HG03520 (cell line): ENCODE data around the gene TINAGL1.

Experiments used
- ATAC-seq: cut with Tn5 transposase; IDR thresholded peaks from one replicate; pipeline ENCODE4 v1.9.1; 2021; ENCODE audit warnings: mild to moderate bottlenecking, moderate library complexity; ENCODE audit not compliant: unreplicated experiment

TINAGL1 gene

GRCh38 chr1:31600641-31601040, 24.3 kb downstream of the TINAGL1 start:
- ATAC-seq, result no peak

GRCh38 chr1:31602081-31602480, 25.8 kb downstream of the TINAGL1 start:
- no peak for ATAC-seq

GRCh38 chr1:31605908-31606427, 29.7 kb downstream of the TINAGL1 start:
- peak; percentile 93 for ATAC-seq

- no peak for ATAC-seq
Observed at GRCh38 chr1:31607360-31607759, 31.0 kb downstream of the TINAGL1 start.

GRCh38 chr1:31609514-31610118, 33.3 kb downstream of the TINAGL1 start:
- no peak for ATAC-seq

GRCh38 chr1:31614414-31615005, 38.2 kb downstream of the TINAGL1 start:
- ATAC-seq, result no peak

- ATAC-seq, result no peak
Observed at GRCh38 chr1:31615414-31615813, 39.1 kb downstream of the TINAGL1 start.

GRCh38 chr1:31615939-31616338, 39.6 kb downstream of the TINAGL1 start:
- no peak for ATAC-seq

GRCh38 chr1:31617218-31617915, 41.1 kb downstream of the TINAGL1 start, which contains the start of gene HCRTR1:
Gene HCRTR1 (plus strand): TSS chr1:31617689. CDS start chr1:31619193, 1,504 bp downstream.
- no peak for ATAC-seq

- ATAC-seq, result no peak
Observed at GRCh38 chr1:31617916-31618746, 41.8 kb downstream of the TINAGL1 start.

GRCh38 chr1:31618916-31619846, 42.9 kb downstream of the TINAGL1 start:
- ATAC-seq, result no peak

- ATAC-seq, result no peak
Observed at GRCh38 chr1:31620631-31621497, 44.5 kb downstream of the TINAGL1 start.

- ATAC-seq, result no peak
Observed at GRCh38 chr1:31621498-31621820, 45.1 kb downstream of the TINAGL1 start.

GRCh38 chr1:31621847-31622730, 45.8 kb downstream of the TINAGL1 start:
- no peak for ATAC-seq

GRCh38 chr1:31623365-31623764, 47.0 kb downstream of the TINAGL1 start:
- no peak for ATAC-seq

- ATAC-seq, result no peak
Observed at GRCh38 chr1:31624309-31624708, 48.0 kb downstream of the TINAGL1 start.

- ATAC-seq, result no peak
Observed at GRCh38 chr1:31624731-31625514, 48.6 kb downstream of the TINAGL1 start.
